ENCODE results near the gene PPP1R15A.

Gene PPP1R15A

GRCh38 chr19:48921721-48922500 is 49.7 kb downstream of the PPP1R15A start:
- H3K4me2 ChIP-seq (ENCODE audit: low read length): no peak overlapping the region
- no peaks in the 10 kb centered on the region for H3K79me2 ChIP-seq (ENCODE audit: insufficient read depth, low read length)
- H3K36me3 ChIP-seq (ENCODE audit: insufficient read depth, low read length): peaks cover 15% of the 10 kb centered on the region; the same call in 1 of the 2 replicates
- H3K9me3 ChIP-seq (ENCODE audit: low read length): no peaks in the 10 kb centered on the region
- H3K9ac ChIP-seq (ENCODE audit: low read length): no peak overlapping the region
- no peak overlapping the region for H3K4me3 ChIP-seq (ENCODE audit: low read depth, low read length, poor library complexity, severe bottlenecking)
- no peaks in the 10 kb centered on the region for H3K9me2 ChIP-seq (ENCODE audit: low read depth, low read length)
- H3F3A ChIP-seq (ENCODE audit: insufficient read depth, low read length): no peaks in the 10 kb centered on the region
- H3K27ac ChIP-seq (ENCODE audit: low read depth, low read length, poor library complexity, severe bottlenecking): no peak overlapping the region
- no peak for TF ChIP-seq CTCF (IDR thresholded peaks at IDR 0.05; ENCODE audit: low read length)
- no peak for TF ChIP-seq EZH2 (IDR thresholded peaks at IDR 0.05; ENCODE audit: borderline replicate concordance, low read length)
- H3K27me3 ChIP-seq (ENCODE audit: insufficient read depth, low read length): no peaks in the 10 kb centered on the region; the same call in 1 of the 2 replicates
- no peak overlapping the region for H2AFZ ChIP-seq (ENCODE audit: low read length)
- H3K4me1 ChIP-seq (ENCODE audit: insufficient read depth, low read length, severe bottlenecking): peaks cover 11% of the 10 kb centered on the region
- H4K20me1 ChIP-seq (ENCODE audit: insufficient read depth, low read length): no peaks in the 10 kb centered on the region

GRCh38 chr19:48922548-48923490 is 50.6 kb downstream of the PPP1R15A start:
- Histone ChIP-seq H2AFZ (ENCODE audit: low read length) (no peak overlapping the region), H3F3A (ENCODE audit: insufficient read depth, low read length) (no peaks in the 10 kb centered on the region), H3K4me1 (ENCODE audit: insufficient read depth, low read length, severe bottlenecking) (peaks cover 9% of the 10 kb centered on the region), H3K9ac (ENCODE audit: low read length) (no peak overlapping the region), H3K9me2 (ENCODE audit: low read depth, low read length) (no peaks in the 10 kb centered on the region), H3K27ac (ENCODE audit: low read depth, low read length, poor library complexity, severe bottlenecking) (no peak overlapping the region), H3K4me2 (ENCODE audit: low read length) (no peak overlapping the region), H4K20me1 (ENCODE audit: insufficient read depth, low read length) (no peaks in the 10 kb centered on the region), H3K4me3 (ENCODE audit: low read depth, low read length, poor library complexity, severe bottlenecking) (no peak overlapping the region), H3K27me3 (ENCODE audit: insufficient read depth, low read length) (no peaks in the 10 kb centered on the region; the same call in 1 of the 2 replicates), H3K9me3 (ENCODE audit: low read length) (no peaks in the 10 kb centered on the region), H3K36me3 (ENCODE audit: insufficient read depth, low read length) (peaks cover 15% of the 10 kb centered on the region; the same call in 1 of the 2 replicates), H3K79me2 (ENCODE audit: insufficient read depth, low read length) (no peaks in the 10 kb centered on the region)
- no peak for TF ChIP-seq CTCF (IDR thresholded peaks at IDR 0.05; ENCODE audit: low read length)
- no peak for TF ChIP-seq EZH2 (IDR thresholded peaks at IDR 0.05; ENCODE audit: borderline replicate concordance, low read length)

- Histone ChIP-seq H3K27ac (ENCODE audit: low read depth, low read length, poor library complexity, severe bottlenecking) (no peak overlapping the region), H3K4me1 (ENCODE audit: insufficient read depth, low read length, severe bottlenecking) (no peaks in the 10 kb centered on the region), H4K20me1 (ENCODE audit: insufficient read depth, low read length) (no peaks in the 10 kb centered on the region), H3K9me2 (ENCODE audit: low read depth, low read length) (no peaks in the 10 kb centered on the region), H3K4me3 (ENCODE audit: low read depth, low read length, poor library complexity, severe bottlenecking) (no peak overlapping the region), H3K27me3 (ENCODE audit: insufficient read depth, low read length) (no peaks in the 10 kb centered on the region; the same call in 1 of the 2 replicates), H3F3A (ENCODE audit: insufficient read depth, low read length) (no peaks in the 10 kb centered on the region), H3K36me3 (ENCODE audit: insufficient read depth, low read length) (0 out of 2 replicates have a peak, but pooled peaks cover 7% of the 10 kb centered on the region), H2AFZ (ENCODE audit: low read length) (no peak overlapping the region), H3K9ac (ENCODE audit: low read length) (no peak overlapping the region), H3K79me2 (ENCODE audit: insufficient read depth, low read length) (no peaks in the 10 kb centered on the region), H3K4me2 (ENCODE audit: low read length) (no peak overlapping the region), H3K9me3 (ENCODE audit: low read length) (no peaks in the 10 kb centered on the region)
- TF ChIP-seq EZH2 (IDR thresholded peaks at IDR 0.05; ENCODE audit: borderline replicate concordance, low read length): no peak
- TF ChIP-seq CTCF (IDR thresholded peaks at IDR 0.05; ENCODE audit: low read length): no peak
Measured at GRCh38 chr19:48925240-48925843, 53.1 kb downstream of the PPP1R15A start.
